Limb (tissue), 2 donors: ENCODE data around the gene CFAP410.

Experiments
- DNase-seq, 2 donors: peaks; one replicate each; pipeline ENCODE4 v3.0.0-alpha.2; 2016; ENCODE audit errors: extremely low spot score in 2 of 2

Gene CFAP410

DNA sequence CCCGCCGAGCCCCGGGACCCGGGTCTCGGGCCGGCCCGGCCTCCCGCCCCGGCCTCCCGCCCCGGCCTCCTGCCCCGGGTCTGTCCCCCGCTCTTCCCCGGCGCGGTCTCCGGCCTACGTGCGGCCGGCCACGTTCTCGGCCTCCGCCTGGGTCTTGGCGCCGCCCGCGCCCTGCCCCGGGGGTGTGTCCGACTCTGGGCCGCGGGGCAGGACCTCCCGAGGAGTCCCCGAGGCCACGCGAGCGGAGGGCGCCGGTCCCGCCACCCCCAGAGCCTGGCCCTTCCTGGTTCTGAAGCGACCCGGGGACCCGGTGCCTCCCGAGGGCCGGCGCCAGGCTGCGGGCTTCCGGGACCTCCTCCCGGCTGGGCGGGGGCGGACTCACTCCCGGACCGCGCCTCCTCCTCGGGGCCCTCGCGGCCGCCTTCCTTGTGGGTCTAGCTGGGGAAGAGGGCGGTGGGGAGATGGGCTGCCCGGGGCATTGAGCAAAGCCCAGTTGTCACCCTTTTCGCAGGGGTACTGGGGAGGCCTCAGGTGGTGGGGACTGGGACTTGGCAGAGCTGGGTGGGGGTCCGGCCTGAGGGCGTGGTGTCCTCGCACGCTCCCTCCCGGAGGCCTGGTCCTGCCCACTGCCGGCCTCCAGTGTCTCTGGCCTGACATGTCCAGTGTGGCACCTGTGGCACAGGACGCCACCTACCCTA, 38.8 kb downstream of the CFAP410 start:
- peak in 1 of 2 donors; percentile 76 for DNase-seq

DNA sequence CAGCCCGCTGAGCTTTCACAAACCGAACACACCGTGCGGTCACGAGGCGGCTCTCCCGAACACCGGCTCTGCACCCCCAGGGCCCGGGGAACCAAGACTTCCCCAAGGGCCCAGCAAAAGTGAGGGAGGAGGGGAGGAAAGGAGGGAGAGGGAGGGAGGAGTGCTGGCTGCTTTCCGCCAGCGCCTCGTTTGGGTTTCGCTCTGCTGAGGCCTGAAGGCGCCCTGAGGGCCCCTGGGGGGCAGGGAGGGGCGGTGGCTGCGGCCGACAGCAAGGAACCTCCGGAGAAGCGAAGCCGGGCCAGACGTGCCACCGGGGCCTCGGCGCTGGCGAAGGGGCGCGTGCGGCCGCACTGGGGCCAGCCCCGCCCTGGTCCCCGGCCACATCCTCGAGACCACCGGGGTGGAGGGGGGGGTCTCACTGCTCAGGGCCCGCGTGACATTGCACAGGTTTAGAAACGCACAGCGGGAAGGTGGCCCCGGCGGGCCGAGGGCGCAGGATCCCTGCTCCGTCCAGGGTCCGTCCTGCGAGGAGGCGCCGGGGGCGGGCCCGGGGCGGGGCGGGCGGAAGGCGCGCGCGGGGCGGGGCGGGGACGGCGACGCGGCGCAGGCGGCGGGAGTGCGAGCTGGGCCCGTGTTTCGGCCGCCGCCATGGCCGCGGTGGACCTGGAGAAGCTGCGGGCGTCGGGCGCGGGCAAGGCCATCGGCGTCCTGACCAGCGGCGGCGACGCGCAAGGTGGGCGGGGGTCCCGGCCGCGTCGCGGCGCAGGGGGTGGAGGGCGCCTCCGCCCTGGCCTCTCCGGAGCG, 39.5 kb downstream of the CFAP410 start, which contains the start of gene PFKL:
TSS of gene PFKL (plus strand) at position 596 of the 804 bp plus-strand sequence. CDS start at position 649, 53 bp downstream.
- DNase-seq: peak in 1 of 2 donors; percentile 83

DNA sequence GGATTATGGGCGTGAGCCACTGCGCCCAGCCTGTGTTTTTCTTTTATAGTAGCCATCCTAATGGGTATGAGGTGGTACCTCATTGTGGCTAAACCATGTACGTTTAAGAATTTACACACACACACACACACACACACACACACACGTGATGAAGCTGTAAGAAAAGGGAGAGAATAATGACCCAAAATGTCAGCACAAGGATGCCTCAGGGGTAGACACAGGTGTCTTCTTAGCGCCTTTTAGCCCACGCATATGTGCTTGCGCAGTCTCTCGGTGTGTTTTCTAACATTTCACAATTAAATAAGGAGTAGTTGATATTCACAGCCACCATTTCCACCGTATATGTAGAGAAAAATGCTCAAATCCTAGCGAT, 40.1 kb downstream of the CFAP410 start:
- no peak for DNase-seq

DNA sequence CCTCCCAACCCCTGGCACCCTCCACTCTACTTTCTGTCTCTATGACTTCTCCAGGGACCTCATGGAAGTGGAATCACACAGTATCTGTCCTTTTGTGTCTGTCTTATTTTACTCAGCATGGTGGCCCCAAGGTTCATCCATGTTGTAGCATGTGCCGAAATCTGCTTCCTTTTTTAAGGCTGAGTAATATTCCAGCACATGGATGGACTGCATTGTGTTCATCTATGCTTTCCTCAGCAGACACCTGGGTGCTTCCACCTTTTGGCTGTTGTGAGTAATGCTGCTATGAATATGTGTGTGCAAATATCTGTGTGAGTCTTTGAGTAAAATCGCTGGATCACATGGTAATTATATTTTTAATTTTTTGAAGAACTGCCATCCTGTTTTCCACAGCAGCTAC, 40.9 kb downstream of the CFAP410 start:
- no peak for DNase-seq

DNA sequence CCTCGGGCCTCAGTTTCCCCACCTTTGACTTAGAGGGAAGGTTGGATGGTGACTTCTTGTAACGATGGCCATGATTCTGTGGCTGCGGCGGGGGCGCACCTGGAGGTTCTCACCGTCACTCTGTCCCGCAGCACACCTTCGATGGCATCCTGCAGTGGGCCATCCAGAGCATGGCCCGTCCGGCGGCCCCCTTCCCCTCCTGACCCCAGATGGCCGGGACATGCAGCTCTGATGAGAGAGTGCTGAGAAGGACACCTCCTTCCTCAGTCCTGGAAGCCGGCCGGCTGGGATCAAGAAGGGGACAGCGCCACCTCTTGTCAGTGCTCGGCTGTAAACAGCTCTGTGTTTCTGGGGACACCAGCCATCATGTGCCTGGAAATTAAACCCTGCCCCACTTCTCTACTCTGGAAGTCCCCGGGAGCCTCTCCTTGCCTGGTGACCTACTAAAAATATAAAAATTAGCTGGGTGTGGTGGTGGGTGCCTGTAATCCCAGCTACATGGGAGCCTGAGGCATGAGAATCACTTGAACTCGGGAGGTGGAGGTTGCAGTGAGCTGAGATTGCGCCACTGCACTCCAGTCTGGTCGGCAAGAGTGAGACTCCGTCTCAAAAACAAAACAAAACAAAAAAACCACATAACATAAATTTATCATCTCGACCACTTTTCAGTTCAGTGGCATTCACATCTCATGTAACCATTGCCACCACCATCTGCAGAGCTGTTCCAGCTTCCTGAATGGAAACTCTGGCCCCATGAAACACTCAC, 41.5 kb downstream of the CFAP410 start:
- DNase-seq: peak; percentile 77 to 86

DNA sequence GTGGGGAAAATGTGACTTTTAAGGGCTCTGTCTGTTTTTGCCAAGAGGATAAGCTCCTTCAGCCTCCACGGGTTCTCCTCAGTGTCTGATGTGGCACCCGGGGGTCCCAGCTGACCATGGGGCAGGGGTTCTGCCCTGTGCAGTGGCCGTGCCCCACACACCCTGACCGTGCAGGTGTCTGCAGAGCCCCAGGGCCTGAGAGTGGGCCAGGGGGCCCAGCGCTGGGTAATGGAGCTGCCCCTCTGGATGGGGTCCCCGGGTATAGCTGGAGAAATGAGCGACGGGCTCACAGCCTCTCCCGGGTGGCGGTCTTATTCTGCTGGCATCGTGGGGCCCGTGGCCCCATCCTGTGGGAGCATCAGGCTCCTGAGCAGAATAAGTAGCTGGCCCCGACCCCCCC, 42.3 kb downstream of the CFAP410 start:
- DNase-seq: no peak

DNA sequence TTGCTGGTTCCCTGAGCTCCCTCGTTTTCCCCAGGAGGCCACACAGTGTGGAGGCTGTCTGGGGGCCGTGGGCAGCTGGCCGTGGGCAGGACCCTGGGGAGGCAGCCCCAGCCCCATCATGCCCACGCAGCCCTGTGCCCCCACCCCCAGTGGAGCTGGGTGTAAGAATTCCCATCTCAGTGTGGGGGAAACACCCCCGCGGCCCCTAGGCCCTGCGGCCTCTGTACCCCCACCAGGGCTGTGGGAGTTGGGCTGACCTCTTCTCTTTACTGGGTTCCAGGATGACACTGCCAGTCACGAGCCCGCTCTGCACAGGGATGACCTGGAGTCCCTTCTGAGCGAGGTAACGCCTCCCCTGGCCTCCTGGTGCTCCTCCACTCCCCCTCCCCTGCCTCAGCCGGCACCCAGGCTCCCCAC, 43.1 kb downstream of the CFAP410 start:
- no peak for DNase-seq

DNA sequence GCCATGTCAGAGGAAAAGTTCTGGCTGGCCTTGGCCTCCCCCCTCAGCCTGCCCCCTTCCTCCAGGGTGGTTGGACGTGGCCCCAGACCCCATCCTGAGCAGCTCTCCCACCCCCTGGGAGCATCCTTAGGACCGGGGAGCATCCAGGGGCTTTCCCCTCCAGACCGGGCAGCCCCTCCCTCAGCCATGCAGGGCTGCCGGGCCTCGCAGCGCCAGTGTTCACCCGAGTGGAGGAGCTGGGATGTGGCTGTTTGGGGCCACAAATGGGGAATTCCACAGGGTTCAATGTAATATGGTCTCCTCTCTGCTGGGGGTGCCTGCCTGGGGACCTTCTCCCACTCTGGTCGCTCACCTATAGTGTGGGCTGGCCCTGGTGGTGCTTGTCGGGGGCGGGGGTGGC, 43.5 kb downstream of the CFAP410 start:
- DNase-seq: no peak

DNA sequence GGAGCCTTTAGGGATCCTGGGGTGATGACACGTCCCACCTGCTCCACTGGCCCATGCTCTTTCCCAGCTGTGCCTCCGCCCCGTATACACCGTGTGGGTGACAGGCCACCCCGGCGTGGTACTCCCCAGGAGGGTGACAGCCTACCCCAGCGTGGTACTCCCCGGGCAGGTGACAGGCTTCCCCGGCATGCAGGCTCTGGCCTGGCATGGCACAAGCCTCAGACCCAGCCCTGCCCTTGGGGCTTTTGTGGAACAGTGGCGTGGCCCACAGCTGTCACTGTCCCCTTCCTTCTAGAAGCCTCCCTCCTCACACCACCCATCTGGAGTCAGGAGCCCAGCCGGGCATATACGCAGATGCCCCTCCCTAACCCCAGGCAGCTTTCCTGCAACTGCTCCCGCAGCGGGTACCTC, 44.0 kb downstream of the CFAP410 start:
- DNase-seq: no peak

DNA sequence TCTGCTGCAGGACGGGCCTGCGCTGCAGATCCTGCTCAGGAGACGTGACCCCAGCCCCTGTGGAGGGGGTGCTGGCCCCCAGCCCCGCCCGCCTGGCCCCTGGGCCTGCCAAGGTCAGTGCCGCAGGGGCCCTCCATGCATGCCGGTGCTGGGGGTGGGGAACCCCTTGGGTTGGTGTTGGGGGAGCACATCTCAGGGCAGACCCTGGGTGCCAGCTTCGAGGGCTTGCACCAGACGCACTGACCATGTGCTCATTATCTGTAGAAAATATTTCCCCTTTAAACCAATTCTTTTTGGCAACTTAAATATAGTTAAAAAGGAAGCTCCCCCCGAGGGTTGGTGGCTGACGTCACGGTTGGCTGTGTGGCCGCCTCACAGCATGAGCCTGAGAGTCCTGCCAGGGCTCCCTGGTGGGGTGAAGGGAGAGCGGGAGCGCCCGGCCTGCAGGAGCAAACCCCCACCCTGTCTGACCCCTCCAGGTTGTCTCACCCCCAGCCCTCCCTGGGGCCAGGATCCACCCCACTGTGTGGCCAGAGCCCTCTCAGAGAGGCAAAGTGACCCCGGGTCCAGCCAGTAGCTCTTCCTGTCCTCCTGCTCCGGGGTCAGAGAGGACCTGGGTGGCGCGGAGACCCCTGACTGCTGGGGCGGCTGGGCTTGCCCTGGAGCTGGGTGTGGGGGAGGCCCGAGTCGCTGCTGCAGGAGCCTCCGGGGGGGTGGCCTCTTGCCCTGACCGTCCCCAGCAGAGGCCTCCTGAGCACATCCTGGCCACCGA, 44.6 kb downstream of the CFAP410 start:
- no peak for DNase-seq

DNA sequence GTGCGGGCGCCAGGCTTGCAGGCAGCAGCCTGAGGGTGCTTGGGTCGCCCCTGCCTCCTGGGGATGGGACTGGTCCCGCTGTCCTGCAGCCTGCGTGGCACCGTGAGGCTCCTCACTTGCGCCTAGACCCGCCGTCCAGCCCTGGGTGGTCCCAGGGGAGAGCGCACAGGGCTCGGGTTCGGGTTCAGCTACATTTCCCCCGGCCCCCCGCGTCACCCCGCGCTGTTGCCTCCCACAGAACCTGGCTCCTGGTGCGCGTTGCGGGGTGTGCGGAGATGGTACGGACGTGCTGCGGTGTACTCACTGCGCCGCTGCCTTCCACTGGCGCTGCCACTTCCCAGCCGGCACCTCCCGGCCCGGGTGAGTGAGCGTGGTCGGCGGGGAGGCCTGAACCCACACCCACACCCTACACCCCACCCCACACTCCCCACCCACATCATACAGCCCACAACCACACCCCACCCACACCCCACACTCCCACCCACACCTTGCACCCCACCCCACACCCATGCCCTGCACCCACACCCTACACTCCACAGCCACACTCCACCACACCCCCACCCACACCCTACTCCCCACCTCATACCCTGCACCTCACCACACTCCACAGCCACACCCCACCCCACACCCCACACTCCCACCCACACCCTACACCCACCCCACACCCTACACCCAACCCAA, 45.5 kb downstream of the CFAP410 start:
- no peak for DNase-seq

DNA sequence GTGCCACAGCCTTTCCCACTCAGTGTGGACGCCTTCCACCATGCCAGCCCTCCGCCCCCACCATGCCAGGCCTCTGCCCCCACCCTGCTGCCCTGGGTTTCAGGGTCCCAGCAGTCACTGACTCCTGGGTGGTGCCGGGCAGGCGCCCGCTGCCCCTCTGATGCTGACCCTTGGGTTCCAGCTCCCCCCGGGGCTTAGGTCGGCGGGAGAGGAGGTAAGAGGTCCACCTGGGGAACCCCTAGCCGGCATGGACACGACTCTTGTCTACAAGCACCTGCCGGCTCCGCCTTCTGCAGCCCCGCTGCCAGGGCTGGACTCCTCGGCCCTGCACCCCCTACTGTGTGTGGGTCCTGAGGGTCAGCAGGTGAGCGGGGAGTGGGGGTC, 46.4 kb downstream of the CFAP410 start:
- no peak for DNase-seq

DNA sequence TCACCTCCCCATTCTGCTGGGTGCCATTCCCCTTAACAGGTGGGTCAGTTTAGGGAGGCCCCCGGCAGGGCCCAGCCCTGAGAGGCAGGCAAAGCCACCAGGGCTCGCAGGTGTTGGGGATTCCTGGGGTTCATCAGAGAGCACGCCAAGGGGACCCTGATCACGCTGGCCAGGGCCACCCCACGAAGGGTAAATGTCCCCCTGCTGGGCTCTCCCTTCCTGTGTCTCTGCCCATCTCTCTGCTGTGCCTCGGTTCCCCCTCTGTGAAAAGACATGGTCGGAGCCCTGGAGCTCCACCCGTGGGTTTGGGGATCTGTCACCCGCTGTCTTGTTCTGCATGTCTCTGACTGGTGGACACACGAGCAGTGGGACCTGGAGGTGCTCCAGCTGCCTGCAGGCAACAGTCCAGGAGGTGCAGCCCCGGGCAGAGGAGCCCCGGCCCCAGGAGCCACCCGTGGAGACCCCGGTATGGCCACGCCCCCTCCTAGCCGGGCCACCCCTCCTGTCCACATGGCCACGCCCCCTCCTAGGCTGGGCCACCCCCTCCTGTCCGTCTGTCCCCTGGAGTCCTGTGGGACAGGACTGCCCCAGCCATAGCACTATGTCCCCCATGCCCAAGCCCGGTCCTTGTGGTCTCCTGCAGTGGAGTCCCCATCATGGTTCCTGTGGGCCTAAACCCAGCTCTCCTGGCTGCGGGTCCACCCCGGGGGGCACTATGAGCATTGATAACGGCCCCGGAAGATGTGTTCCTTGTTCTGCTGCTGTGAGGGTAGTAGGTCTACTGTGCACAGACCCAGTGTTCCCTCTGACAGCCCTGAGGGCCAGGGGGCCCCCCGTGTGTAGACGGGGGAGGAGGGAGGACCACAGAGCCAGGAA, 47.0 kb downstream of the CFAP410 start:
- peak in 1 of 2 donors; percentile 19 for DNase-seq

DNA sequence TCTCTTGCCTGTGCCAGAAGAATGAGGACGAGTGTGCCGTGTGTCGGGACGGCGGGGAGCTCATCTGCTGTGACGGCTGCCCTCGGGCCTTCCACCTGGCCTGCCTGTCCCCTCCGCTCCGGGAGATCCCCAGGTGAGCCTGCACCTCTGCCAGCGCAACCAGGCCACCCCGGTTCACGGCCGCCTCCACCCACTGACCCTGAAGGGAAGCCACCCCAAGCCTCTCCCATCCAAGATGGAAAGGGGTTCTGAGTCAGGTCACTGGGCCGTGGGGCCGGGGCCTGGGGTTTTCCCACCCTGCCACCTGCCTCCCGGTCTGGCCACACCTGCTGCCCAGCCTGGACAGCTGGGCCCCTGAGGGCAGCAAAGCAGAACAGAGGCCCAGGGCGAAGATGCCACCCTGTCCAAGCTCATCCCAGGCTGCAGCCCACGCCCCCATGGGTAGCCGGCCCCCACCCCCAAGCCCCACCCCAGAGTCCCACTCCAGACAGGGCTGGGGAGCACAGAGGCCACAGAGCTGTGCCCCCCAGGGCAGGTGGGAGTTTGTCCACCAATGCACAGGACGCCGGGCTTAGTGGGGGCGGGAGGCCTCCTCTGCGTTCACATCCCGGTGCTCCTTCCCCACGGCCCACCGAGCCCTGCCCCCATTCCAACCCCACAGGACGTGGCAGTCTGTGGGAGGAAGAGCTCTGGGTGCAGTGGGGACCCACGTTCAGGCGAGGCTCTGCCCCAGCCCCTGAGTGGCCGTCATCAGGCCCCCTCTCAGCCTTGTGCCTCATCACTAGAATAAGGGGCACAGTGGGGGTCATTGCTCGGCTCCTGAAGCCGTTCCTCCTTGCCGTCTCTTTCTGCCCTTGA, 47.9 kb downstream of the CFAP410 start:
- DNase-seq: peak in 1 of 2 donors; percentile 25

DNA sequence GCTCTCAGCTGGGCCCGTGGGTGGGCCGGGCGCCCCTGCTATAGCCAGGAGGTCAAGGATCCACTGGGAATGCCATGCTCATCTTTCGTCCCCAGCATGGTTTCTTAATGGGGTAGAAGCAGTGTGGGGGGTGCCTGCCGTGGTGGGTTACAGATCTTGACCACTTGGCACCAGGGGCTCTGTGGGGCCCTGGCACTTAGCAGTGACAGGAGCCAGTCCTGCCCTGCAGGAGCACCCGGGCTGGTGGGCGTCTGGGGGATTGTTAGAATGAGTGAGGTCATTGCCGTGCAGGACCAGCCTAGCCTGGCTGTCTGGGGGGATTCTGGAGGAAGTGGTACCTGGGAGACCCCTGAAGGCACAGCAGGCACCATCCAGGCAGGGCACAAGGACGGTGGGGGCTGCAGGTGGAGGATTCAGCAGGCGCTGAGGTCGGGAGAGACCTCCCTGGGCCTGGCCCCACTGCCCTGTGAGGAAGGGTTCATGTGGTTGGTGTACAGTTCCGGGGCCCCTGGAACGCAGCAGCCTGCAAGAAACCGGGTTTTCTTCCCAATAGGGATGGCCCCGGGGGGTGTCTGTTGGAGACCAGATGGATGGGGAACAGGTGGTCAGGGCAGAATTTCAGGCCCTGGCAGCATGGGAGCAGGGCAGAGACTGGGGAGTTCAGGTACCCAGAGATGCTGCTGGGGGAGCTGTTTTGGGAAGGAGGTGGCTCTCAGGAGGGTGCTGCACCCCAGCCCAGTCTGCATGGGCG, 48.7 kb downstream of the CFAP410 start:
- DNase-seq: peak in 1 of 2 donors; percentile 29

DNA sequence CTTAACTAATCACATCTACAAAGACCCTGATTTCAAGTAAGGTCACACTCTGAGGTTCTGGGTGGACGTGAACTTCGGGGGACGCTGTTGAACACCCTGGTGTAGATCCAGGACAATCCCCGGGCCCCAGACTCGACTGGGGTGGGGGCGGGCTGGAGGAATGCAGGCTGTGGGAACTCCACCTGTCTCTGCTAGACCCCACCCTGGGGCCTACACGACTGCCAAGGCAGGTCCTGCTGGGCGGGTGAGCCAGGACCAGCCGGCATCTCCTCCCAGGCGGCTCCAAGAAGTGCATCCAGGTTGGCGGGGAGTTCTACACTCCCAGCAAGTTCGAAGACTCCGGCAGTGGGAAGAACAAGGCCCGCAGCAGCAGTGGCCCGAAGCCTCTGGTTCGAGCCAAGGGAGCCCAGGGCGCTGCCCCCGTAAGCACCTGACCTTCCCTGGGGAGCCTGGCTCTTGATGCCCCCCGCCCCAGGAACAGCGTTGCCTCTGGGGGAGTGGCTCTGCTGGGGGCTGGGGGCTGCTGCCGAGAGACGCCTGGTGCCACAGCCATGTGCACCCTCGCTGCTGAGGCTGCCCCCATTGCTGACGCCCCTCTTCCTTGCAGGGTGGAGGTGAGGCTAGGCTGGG, 49.7 kb downstream of the CFAP410 start:
- peak in 1 of 2 donors; percentile 29 for DNase-seq

DNA sequence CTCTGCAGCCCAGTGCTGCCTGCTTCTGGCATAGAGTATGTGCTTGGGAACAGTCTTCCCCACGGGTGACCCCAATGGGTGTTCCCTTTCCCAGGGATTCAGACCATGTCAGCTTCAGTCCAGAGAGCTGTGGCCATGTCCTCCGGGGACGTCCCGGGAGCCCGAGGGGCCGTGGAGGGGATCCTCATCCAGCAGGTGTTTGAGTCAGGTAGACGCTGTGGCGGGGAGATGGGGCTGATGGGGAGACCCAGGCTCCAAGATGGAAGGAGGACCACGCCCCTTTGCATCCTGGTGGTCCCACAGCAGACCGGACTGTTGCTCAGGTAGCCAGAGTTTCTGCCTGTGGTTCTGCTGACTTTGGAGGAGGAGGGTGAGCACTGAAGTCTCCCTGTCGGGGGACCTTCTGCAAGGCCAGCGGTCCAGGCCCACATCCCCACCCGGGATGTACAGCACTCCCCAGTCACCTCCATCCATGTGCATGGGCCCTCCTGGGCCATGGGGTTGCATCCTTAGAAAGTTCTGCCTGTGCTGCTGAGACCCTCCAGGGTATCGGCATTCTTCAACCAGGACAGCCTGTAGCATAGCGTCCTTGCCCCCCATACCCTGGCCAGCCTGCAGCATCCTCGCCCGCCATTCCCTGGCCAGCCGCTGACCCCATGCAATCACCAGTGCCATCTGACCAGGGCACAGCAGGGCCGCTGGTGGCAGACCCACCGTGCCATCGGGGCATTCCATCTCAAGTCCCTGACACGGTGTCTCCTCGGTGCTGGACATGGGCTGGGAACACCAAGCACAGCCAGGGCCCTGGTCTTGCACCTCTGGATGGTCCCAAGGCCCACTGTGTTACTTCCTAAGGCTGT, 50.7 kb downstream of the CFAP410 start:
- DNase-seq: peak in 1 of 2 donors; percentile 17
